ENCODE measurements around the gene PDE6C. TPM values are rescaled to one million over a fixed set of nuclear protein-coding genes. Genes with fewer than 3 reads are reported as not detected.

Gene PDE6C
- total RNA-seq, 1 experiment from 2014 or later = not detected

GRCh38 chr10:93712593-93712992 lies 100.3 kb downstream of the PDE6C start:
- no peaks in the 10 kb centered on the region; a peak in 1 of 5 replicates for H3K9me3 Mint-ChIP-seq
- H3K79me1 ChIP-seq (ENCODE audit: insufficient read depth, low read depth, low read length, poor library complexity, severe bottlenecking) = no peaks in the 10 kb centered on the region
- no peak overlapping the region for H2AFZ ChIP-seq (ENCODE audit: low read length)
- H3K27me3 ChIP-seq (ENCODE audit: insufficient read depth, low read length) = no peaks in the 10 kb centered on the region
- no peak overlapping the region for H4K5ac ChIP-seq (ENCODE audit: insufficient read length, low read depth, low read length)
- no peak overlapping the region for H2BK120ac ChIP-seq (ENCODE audit: low read depth, low read length, poor library complexity, severe bottlenecking)
- no peak overlapping the region for H2BK12ac ChIP-seq (ENCODE audit: insufficient read length, low read depth, low read length)
- no peak for DNase-seq
- no peaks in the 10 kb centered on the region for H4K20me1 ChIP-seq (ENCODE audit: control insufficient read depth, insufficient read depth, insufficient read length)
- H4K91ac ChIP-seq (ENCODE audit: insufficient read length, low read depth, low read length) = no peak overlapping the region
- H2BK5ac ChIP-seq (ENCODE audit: insufficient read length, low read length) = no peak overlapping the region
- H3K9me3 ChIP-seq (ENCODE audit: control insufficient read depth, low read depth, low read length) = no peaks in the 10 kb centered on the region
- H3K4ac ChIP-seq (ENCODE audit: low read depth, low read length) = no peak overlapping the region
- H3K27ac Mint-ChIP-seq = no peak overlapping the region
- no peaks in the 10 kb centered on the region for H3K27me3 Mint-ChIP-seq (ENCODE audit: low read depth)
- no peak overlapping the region for H3K4me2 ChIP-seq (ENCODE audit: insufficient read depth, insufficient read length, low read length)
- no peak overlapping the region for H3K14ac ChIP-seq (ENCODE audit: insufficient read depth, low read length)
- H3K4me1 Mint-ChIP-seq = peaks cover 3 to 5% of the 10 kb centered on the region in 2 experiments; a peak in 2 of 4 replicates
- no peak overlapping the region for H3T11ph ChIP-seq (ENCODE audit: low read length)
- H2AK5ac ChIP-seq (ENCODE audit: insufficient read length, low read length) = no peak overlapping the region
- H3K36me3 Mint-ChIP-seq (ENCODE audit: insufficient read depth in 1 of 3, low read depth in 3 of 3) = no peaks in the 10 kb centered on the region
- H3K56ac ChIP-seq (ENCODE audit: insufficient read length, low read depth, low read length) = no peak overlapping the region
- H3K9ac ChIP-seq (ENCODE audit: extremely low read depth, insufficient read length, low read length) = no peak overlapping the region
- H3K79me2 ChIP-seq (ENCODE audit: insufficient read depth, low read length) = no peaks in the 10 kb centered on the region
- H3K18ac ChIP-seq (ENCODE audit: insufficient read length, low read depth, low read length) = no peak overlapping the region
- H3K4me1 ChIP-seq (ENCODE audit: insufficient read depth, low read length) = no peaks in the 10 kb centered on the region
- no CpG with 5 or more reads among the region's 2 CpGs for WGBS (ENCODE audit: extremely low coverage, insufficient read length, low lambda C conversion rate)
- no peaks in the 10 kb centered on the region for H3K23me2 ChIP-seq (ENCODE audit: insufficient read length, low read depth, low read length, poor library complexity, severe bottlenecking)
- no peak overlapping the region for H3K27ac ChIP-seq (ENCODE audit: insufficient read length, low read depth, low read length)
- no peak overlapping the region for H2BK20ac ChIP-seq (ENCODE audit: low read depth, low read length, poor library complexity, severe bottlenecking)
- no peak overlapping the region for H3K4me3 Mint-ChIP-seq
- no peak overlapping the region for H2BK15ac ChIP-seq (ENCODE audit: low read depth, low read length)
- TF ChIP-seq CTCF (conservative IDR thresholded peaks at IDR 0.05) = no peak
- H4K8ac ChIP-seq (replicated peaks; ENCODE audit: insufficient read length, low read depth, low read length) = no peak overlapping the region
- H3K23ac ChIP-seq (ENCODE audit: insufficient read length, low read depth, low read length) = no peak overlapping the region

Measured in H9 (cell line).